HG03457 (cell line): ENCODE data around the gene POTEG.
"Not testable (repeated sequence)": the region's sequence is repeated elsewhere in the genome, so short reads cannot be mapped to it uniquely, and the experiment has no call there.

Experiments
- ATAC-seq: cut with Tn5 transposase; IDR thresholded peaks from one replicate; pipeline ENCODE4 v1.9.1; 2021; ENCODE audit warnings: moderate number of reproducible peaks; ENCODE audit not compliant: unreplicated experiment

The POTEG gene

DNA sequence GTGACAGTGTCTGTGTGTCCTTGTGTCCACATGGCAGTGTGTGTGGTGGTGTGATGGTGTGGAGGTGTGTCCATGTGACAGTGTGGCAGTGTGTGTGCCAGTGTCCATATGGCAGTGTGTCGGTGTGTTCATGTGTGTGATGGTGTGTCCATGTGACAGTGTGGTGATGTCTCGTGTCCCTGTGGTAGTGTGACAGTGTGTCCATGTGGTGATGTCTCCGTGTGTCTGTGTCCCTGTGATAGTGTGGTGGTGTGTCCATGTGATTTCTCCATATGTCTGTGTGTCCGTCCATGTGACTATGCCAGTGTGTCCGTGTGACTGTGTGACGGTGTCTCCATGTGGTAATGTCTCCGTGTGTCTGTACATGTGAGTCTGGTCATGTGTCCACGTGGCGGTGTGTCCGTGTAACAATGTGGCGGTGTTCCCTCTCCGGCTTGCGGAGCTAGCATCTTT is 59.7 kb downstream of the POTEG start:
- ATAC-seq, result not testable (repeated sequence)

DNA sequence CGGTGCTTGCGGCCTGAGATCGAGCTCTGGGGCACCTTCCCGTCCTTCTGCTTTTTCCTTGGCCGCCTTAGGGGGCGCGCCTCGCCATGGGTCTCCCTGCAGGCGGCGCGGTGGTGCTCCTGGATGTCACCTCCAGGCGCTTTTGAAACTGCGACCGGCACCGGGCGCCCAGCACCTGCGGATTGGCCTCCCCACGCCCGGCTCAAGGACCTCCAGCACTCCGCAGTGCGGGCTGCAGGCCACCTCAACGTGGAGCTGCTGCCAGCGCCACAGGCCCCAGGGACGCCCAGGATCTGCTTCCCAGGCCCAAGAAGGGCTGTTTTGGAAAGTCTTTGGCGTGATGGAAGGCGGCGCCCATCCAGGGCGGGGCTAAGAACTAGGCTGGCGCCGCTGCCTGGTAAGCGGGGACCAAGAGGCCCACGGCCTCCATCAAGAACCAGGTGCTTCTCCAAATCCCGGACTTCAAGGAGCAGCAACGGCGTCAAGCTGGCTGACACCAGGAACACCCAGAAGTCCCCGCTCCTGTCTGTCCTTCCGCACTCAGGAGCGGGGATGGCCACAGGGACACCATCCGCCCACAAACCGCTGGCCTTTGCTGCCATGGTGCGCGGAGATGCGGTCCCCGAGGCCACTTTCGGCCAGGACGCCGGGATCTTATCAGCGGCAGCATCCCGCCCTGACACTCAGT is 61.2 kb downstream of the POTEG start:
- ATAC-seq, result not testable (repeated sequence)

DNA sequence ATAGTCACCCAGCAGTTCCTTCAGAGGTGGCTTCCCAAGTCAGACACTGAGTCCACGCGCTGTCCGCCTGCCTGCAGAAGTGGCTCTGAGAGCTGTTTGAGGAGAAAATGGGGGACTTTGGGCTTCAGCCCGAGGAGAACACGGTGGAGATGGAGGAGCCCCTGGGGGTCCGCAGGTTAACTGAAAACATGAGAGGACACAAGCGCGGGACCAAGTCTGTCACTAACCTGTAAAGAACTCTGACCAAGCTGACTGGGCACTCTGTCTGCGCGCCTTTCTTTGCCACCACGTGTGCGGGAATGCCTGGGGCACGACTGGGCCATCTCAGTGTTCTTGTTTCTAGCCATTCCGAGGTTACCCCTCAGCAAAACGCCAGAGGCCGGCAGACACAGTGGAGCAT is 62.4 kb downstream of the POTEG start:
- ATAC-seq, result not testable (repeated sequence)

DNA sequence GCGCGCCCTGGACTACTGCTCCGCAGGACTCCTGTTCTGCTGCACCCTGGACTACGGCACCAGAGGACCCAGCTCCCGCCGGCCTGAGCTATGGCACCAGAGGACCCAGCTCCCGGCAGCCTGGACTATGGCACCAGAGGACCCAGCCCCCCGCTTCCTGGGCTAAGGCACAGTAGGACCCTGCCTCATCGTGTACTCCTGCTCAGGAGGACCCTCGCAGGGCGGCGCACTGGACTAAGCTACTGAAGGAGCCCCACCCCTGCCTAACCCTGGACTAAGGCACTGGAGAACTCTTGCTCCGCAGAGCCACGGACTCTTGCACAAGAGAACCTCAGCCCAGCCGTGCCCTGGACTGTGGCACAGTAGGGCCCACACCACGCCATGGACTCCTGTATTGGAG is 71.3 kb downstream of the POTEG start:
- not testable (repeated sequence) for ATAC-seq

DNA sequence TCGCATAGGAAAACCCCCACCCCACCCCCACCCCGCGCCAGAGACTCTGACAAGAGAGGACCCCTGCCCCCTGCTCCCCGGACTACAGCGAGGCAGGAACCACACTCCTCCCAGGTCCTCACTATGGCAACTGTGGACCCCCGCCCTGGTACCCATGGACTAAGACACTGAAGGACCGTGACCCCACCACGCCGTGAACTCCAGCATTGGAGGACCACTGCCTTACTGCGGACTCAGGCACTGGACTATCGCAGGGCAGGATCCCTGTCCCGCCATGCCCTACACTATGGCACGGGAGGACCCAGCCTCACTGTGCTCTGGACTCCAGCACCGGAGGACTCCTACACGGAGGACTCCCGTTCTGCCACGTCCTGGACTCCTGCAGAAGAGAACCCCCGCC is 71.8 kb downstream of the POTEG start:
- ATAC-seq, result not testable (repeated sequence)

DNA sequence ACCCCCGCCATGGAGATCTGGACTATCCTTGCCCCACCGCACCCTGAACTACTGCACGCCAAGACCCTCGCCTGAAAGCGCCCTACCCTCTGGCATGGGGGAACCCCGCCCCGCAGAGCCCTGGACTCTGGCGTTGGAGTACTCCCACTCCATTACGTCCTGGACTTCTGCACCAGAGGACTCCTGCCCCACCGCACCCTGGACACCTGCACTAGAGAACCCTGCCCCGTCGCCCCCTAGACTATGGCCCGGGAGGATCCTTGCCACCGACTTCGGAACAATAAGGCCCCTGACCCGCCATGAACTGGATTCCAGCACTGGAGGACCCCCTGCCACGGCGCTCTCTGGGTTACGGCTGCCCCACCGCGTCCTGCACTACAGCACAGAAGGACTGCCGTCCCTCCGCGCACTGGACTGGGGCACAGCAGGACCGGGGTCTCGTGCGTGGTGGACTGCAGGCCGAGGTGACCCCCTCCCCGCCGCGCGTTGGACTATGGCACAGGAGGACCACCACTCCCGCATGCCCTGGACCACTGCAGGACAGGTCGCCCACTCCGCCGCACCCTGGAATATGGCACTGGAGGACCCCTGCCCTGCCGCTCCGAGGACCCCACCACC is 72.4 kb downstream of the POTEG start:
- not testable (repeated sequence) for ATAC-seq

DNA sequence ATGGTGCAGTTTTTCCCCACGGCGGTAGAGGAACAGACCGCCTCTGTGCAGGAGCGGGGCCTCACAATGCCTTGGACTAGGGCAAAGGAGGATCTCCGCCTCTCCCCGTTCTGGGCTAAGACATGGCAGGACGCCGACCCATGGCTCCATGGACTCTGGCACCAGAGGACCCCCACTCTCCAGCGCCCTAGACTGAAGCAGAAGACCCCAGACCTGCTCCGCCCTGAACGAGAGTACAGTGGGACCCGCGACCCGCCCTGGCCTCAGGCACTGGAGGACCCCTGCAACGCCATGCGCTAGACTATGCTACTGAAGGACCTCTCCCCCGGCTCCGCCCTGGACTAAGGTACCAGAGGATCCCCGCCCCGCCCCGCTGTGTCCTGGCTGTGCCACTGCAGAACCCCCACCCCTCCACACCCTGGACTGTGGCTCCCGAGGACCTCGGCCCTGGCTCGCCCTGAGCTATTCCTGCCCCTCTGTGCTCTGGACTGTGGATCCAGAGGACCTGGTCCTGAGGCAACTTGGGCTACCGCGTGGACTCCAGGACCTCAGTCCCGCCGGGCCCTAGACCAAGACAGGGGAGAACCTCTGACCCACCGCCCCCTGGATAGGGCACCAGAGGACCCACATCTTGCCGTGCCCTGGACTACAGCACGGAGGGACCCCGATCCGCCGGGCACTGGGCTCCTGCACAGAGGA is 73.1 kb downstream of the POTEG start:
- not testable (repeated sequence) for ATAC-seq
